NCI-H345 treated with DMSO at 0.1 percent for 48 hours (cell line): ENCODE measurements around the gene ZNF333.
"Not testable (repeated sequence)": the region's sequence is repeated elsewhere in the genome, so short reads cannot be mapped to it uniquely, and the experiment has no call there.

Experiments
- DNase-seq: peaks from one replicate; lab custom pipeline; 2025; ENCODE audit not compliant: unreplicated experiment; lab: John Stamatoyannopoulos, UW

ZNF333 gene

DNA sequence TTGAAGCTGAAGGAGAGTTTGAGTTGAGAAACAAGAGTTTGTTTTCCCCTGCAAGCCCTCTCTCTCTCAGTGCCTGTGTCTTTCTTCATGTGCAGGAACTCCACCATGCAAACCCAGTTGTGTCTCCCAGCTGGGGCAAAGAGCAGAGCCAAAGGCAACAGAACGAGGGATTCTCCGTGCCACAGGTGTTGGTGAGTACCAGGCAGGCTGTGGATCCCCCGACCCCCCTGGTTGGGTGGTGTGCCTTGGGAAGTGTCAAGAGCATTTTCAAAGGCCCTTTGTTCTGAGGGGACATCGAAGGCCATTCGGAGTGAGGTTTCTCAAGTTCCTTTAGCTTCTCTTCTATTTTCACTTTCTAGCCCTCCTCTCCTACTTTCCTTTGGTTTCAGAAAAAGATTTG is 5.6 kb downstream of the ZNF333 start:
- DNase-seq, result no peak

DNA sequence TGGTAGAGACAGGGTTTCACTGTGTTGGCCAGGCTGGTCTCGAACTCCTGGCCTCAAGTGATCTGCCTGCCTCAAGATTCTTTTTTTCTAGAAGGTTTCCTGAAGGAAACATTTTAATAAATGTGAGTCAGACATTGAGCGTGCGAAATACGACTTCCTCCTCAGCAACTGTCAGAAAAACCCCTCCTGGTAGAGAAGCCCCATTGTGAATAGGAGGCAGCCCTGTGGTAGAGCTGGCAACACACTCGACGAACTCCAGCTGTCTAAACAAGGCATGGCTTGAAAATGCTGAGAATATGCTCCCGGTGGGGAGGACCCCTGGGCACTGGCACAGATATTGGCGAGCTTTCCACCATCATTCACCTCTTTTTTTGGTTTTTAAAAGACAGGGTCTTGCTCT is 9.8 kb downstream of the ZNF333 start:
- no peak for DNase-seq

DNA sequence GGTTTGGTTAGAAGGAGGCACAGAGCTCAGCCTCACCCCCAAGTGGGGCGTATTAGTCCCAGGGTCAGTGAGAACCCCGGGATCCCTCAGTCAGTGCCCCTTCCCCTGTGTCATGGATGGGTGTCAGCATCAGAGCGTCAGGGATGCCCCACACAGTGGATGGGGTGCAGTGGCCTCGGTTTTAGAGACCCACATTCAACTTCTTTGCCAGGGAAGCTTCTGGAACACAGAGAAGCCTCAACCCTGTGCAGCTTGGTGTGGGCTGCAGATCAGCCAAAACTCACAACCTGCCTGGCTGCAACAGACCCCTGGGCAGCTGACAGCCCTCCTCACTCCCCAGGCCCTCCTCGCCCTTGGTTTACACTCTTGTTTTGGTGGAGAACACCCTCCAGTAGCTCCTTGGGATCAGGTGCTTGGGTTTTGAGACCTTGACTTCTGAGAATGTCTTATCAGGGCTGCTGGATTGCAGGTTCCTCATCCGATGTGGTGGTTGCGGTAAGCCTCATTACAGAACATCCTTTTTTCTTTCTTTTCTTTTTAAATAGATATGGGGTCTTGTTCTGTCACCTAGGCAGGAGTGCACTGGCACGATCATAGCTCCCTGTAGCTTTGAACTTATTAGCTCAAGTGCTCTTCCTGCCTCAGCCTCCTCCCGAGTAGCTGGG is 11.0 kb downstream of the ZNF333 start:
- no peak for DNase-seq

DNA sequence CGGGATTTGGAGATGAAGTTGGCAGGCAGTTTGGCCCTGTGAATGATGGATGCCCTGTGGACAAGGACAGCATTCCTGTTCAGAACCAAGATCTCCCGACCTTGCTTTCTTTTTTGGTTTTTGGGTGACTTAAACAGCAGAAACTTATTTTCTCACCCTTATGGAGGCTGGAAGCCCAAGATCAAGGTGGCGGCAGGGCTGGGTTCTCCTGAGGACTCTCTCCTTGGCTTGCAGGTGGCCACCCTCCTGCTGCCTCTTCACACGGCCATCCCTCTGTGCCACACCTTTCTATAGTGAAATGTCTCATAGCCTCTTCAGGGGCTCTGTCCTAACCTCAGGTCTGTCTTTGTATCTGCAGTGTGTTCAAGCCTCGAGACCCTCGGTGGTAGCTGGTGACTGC is 14.0 kb downstream of the ZNF333 start:
- DNase-seq, result no peak

DNA sequence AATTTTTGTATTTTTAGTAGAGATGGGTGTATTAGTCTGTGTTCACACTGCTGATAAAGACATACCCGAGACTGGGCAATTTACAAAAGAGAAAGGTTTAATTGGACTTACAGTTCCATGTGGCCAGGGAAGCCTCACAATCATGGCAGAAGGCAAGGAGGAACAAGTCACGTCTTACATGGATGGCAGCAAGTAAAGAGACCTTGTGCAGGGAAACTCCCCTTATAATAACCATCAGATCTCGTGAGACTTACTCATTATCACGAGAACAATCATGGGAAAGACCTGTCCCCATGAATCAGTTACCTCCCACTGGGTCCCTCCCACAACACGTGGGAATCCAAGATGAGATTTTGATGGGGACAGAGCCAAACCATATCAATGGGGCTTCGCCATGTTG is 14.6 kb downstream of the ZNF333 start:
- DNase-seq, result no peak

DNA sequence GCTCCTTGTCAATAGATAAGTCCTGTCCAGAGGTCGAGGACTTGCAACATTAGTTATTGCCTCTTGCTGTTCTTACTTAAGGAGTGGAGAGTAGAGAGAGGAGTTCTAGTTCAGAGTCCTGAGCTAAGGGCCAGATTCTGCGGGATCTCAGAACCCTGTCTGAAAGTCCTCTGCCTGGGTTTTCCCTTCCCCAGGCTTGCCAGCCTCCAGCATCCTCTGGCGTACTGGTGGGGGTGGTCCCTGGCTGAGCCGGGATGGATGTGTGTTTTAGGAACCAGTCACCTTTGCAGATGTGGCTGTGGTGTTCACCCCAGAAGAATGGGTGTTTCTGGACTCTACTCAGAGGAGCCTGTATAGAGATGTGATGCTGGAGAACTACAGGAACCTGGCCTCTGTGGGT is 26.0 kb downstream of the ZNF333 start:
- DNase-seq, result no peak

DNA sequence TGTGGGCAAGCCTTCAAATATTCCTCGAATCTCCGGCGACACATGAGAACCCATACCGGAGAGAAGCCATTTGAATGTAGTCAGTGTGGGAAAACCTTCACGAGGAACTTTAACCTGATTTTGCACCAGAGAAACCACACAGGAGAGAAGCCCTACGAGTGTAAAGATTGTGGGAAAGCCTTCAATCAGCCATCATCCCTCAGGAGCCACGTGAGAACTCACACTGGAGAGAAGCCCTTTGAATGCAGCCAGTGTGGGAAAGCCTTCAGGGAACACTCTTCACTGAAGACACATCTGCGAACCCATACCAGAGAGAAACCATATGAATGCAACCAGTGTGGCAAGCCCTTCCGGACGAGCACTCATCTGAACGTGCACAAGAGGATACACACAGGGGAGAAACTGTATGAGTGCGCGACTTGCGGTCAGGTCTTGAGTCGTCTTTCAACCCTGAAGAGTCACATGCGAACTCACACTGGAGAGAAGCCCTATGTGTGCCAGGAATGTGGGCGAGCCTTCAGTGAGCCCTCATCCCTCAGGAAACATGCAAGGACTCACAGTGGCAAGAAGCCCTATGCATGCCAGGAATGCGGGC is 28.8 kb downstream of the ZNF333 start:
- DNase-seq, result no peak

DNA sequence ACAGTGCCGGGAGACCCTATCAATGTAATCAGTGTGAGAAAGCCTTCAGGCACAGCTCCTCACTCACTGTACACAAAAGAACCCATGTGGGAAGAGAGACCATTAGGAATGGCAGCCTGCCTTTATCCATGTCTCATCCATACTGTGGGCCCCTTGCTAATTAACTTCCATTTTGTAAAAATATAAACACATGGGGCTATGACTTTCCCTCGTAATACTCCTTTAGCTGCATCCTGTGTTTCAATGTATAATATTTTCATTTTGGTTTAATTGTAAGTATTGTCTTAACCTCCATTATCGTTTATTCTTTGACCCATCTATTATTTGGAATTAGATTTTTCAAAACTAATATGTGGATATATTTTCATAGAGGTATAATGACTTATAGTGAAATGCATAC is 29.3 kb downstream of the ZNF333 start:
- no peak for DNase-seq

DNA sequence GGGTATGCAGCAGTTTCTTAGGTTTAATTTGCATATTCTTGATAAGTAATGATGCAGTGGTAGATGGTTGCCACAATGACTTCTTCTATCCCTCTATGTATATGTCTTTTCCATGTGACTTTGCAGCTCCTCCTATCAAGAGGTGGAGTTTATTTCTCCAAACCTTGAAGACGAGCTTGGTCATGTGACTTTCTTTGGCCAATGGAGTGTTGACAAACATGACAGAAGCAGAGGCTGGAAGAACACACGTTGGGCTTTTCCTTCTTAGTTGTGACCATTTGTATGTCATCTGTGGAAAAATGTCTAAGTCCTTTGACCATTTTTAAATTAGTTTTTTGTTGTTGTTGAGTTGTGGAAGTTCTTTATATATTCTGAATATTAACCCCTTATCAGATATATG is 32.3 kb downstream of the ZNF333 start:
- no peak for DNase-seq

DNA sequence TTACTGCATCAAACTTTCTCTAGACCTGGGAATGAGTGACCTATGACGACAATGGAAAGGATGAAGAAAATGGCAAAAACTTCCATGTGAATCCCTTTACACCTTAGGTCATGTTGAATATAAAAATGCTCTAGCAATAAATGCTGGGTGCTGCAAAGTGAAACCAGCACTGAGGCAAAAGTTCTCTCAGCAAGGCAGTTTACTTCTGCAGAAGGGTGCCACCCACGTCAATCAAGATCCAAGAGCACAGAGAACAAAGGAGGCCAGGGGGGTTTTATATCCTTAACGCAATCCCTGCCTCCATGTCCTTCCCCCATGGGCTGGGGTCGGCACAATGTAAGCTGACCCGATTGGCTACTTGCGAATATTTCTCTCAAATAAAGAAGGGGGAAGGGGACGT is 38.7 kb downstream of the ZNF333 start:
- no peak for DNase-seq

DNA sequence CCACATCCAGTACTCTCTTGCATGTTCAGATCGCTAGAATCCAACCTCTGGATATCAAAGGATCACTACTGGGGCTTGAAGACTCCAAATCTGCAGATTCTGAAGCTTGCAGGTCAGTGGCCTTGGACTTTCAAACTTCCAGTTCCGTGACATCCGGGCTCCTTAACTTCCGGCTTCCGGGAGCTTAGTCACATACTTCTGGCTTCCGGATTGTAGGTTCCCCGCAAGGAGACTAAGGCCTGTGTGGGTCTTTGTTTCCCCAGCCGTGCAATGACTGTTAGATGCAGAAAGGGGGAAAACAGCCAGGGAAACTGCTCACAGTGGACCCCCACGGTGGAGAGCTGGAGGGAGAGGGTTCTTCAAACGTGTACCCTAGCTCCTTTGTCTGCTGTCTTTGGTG is 41.4 kb downstream of the ZNF333 start:
- DNase-seq, result no peak

DNA sequence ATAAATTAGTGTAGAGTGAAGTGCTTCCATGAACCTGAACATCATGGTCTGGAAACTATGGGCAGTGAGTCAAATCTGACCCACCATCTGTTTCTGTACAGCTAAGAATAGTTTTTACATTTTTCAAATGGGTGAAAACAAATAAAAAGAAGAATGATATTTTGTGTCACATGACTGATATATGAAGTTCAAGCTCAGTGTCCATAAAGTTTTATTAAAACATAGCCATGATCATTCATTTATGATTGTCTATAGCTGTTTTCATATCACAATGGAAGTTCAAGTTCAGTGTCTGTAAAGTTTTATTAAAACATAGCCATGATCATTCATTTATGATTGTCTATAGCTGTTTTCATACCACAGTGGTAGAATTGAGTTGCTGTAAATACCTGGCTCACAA is 42.7 kb downstream of the ZNF333 start:
- no peak for DNase-seq

DNA sequence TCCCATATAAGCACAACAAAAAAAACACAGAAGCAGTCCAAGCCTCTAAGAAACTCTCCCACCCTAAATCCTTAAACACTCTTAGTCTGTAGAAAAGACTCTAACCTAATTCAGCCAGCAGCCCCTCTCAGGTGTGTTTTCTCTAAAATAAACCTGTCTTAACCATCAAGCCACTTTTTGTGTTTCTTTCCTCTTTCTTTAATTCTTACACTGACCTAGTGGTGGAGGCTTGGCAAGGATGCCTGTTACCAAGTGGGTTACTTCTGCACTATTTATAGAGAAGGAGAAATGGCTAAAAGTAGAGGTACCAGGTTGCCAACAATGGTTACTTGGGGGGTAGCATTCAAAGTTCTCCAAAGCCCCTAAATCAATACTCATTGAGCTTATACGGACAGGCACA is 43.7 kb downstream of the ZNF333 start:
- DNase-seq, result no peak

DNA sequence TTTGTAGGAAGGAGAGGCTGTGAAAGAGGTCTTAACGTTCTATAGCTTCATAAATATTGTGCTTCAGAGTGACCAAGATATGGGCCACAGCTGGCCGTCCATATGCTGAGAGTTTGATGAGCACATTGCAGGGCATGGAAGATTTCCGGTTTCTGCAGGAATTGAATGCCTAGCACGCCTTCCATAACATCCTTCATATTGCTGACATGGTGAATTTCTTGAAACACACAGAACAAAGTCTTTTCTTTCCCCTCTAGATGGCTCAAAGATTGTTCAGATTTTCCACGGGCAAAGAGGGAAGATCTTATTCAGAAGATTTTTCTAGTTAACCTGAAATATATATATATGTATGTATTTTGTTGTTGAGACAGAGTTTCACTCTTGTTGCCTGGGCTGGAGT is 46.1 kb downstream of the ZNF333 start:
- DNase-seq, result no peak

DNA sequence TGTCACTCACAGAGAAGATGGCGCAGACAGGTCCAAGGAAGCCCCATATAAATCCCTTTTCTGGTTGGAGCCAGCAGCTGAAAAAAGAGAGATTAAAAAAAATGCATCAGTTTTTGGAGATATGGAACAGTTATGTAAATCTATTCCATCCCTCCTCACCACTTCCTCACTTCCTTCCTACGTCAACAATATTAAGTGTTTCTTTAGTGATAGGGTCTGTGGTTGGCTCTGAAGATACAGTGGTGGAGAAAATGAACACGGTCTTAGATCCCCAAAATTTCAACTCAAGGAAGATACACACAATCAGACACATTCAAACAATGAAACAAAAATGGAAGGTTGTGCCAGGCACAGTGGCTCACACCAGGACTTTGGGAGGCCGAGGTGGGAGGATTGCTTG is 57.0 kb downstream of the ZNF333 start:
- no peak for DNase-seq

DNA sequence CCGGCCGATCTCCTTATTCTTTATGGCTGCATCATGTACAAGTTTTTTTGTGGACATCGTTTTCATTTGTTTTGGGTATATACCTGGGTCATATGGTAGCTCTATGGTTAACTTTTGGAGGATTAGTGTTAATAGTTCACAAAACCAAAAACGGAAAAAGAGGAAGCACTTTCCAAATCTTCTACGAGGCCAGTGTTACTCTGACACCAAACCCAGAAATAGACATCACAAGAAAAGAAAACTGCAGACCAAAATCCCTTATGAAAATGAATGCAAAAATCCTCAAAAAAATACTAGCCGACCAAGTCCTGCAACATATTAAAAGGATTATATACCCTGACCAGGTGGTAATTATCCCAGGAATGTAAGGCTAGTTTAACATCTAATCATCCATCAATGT is 58.8 kb downstream of the ZNF333 start:
- DNase-seq, result no peak

DNA sequence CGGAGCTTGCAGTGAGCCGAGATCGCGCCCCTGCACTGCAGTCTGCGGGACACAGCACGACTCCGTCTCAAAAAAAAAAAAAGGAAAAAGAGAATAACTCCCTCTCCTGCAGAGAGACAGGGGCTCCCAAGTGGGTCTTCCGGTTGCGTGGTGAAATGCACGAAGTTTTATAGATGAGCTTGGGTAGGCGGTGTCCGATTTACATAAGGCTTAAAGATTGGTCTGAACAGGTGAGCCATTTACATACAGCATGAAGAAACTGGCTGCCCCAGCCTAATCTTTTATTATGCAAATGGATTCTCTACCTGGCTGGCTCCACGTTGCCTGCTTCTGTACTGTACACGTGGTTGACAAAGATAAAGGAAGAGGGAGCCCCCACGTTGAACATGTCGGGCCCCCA is 69.0 kb downstream of the ZNF333 start:
- no peak for DNase-seq

DNA sequence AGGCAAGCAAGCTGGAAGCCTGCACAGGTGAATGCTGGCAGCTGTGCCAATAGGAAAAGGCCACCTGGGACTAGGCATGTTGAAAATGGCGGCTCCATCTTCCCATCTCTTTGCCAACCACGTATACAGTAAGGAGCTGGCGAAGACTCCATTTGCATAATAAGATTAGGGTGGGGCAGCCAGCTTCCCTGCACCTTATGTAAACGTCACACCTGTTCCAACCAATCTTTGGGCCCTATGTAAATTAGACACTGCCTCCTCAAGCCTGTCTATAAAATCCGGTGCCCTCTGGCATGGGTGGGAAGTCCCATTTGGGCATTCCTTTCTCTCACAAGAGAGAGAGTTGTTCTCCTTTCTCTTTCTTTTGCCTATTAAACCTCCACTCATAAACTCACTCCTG is 71.8 kb downstream of the ZNF333 start:
- DNase-seq, result no peak

DNA sequence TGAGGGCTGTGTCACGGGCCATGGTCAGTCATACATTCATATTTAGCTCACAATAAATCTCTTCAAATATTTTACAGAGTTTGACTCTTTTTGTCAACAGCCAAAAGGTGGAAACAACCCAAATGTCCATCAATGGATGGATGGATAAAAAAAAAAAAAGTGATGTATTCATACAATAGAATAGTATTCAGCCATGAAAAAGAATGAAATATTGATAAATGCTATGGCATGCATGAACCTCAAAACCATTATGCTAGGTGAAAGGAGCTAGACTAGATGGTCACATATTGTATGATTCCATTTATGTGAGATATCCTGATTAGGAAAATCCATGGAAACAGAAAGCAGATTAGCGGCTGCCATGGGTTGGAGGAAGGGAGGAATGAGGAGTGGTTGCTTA is 72.3 kb downstream of the ZNF333 start:
- DNase-seq, result no peak

DNA sequence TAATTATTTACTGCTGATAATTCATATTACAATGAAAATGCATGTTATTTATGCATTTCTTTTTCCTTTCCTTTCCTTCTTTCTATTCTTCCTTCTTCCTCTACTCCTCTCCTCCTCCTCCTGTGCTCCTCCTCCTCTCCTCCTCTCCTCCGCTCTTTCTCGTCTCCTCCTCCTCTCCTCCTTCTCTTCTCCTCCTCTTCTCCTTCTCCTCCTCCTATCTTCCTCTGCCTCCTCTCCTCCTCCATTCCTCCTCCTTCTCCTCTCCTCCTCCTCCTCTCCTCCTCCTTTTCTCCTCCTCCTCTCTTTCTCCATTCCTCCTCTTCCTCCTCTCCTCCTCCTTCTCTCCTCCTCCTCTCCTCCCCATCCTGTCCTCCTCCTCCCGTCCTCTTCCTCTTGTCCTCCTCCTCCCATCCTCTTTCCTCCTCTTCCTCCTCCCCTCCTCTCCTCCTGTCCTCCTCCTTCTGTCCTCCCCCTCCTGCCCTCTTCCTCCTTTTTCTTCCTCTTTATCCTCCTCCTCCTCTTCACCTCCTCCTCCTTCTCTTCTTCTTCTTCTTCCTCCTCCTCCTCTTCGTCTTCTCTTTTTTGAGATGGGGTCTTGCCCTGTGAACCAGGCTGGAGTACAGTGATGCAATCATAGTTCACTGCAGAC is 73.8 kb downstream of the ZNF333 start:
- no peak for DNase-seq

DNA sequence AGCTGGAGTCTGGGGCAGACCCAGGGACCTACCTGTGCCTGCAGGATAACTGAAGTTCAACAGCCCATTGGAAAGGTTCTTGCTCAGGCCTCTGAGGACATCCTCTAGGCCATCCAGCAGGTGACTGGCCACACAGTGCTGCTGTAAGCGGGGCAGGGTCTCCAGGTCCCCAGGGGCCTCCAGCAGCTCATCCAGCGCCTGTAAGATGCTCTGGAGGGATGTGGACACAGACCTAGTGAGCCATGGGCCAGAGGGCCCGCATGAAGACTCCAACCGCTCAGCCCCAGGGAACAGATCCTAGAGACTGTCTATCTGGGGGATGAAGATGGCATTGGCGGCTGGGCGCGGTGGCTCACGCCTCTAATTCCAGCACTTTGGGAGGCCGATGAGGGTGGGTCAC is 74.6 kb downstream of the ZNF333 start:
- DNase-seq, result no peak

DNA sequence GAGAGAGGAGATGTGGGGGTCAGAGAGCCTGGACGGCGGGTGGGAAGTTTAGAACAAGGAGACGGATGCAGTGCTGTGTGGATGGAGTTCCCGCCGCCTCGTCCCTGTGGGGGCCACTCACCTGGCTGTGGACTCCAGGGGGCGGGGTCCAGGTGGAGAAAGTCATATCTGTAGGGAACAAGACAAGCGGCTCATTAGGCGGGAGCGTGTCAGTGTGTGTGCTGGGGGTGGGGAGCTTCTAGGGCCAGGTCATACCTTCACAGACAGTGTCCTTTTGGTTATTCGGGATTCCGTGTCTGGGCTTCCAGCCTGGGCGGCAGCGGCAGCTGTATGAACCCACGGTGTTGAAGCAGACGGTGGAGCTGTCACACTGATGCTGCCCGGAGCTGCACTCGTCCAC is 75.6 kb downstream of the ZNF333 start:
- not testable (repeated sequence) for DNase-seq

DNA sequence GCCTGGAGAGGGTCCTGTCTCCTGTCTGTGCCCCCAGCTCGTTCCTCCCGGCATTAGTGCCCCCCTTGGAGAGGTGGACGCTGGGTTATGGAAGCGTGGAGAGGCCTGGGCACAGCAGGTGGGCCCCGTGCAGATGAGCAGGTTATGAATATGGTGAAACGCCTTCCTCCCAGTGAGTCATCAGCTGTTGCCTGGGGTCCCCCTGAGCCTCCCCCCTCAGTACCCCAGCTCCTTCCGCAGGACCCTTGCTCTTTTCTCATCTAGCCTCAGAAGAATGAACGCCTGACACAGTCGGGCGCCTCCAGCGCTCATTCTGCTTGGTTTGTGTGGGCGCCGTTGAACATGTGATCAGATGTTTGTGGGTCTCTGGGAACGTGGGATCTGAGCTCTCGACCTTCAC is 76.0 kb downstream of the ZNF333 start:
- DNase-seq, result not testable (repeated sequence)
